A549 (cell line): Measurements from ENCODE around the gene E2F2. TPM values are rescaled to one million over a fixed set of nuclear protein-coding genes. Genes with fewer than 3 reads are reported as not detected.
A peak's percentile ranks its signal among the peaks of the same experiment; 100 is the strongest.

ENCODE experiments used
- ATOH8 ChIP-seq: fragments of 250-450 bp; sonication (Bioruptor Pico); IDR thresholded peaks from 2 replicates; pipeline ENCODE4 v1.5.0; 2020; ENCODE audit warnings: low read depth, mild to moderate bottlenecking, moderate library complexity
- CBX2 ChIP-seq: fragments of 200-600 bp; sonication (generic); IDR thresholded peaks from 2 replicates; pipeline ENCODE4 v1.6.1; 2016; ENCODE audit warnings: low read depth, mild to moderate bottlenecking, borderline replicate concordance
- CEBPB ChIP-seq, 2 experiments: fragments of >200 bp in 1 of 2; sonication (Bioruptor Twin) in 1 of 2; formaldehyde crosslinking in 1 of 2; IDR thresholded peaks; 2 replicates each; pipeline ENCODE4 v1.6.1; 2012 to 2016
- E2F6 ChIP-seq: IDR thresholded peaks from 2 replicates; pipeline ENCODE4 v1.6.1; 2012; ENCODE audit warnings: low read depth, borderline replicate concordance
- ELK1 ChIP-seq: fragments of 150-350 bp; IDR thresholded peaks from 2 replicates; pipeline ENCODE4 v1.6.1; 2014; ENCODE audit warnings: low read depth, mild to moderate bottlenecking, low read length
- EP300 ChIP-seq, 2 experiments: fragments of >200 bp; sonication (Bioruptor Twin); formaldehyde crosslinking; IDR thresholded peaks; 2 replicates in 1 of 2; 3 replicates in 1 of 2; pipeline ENCODE4 v1.6.1; 2016 to 2017
- GATA3 ChIP-seq: IDR thresholded peaks from 2 replicates; pipeline ENCODE4 v1.6.1; 2012; ENCODE audit warnings: borderline replicate concordance
- HDAC2 ChIP-seq: fragments of 200-600 bp; sonication (generic); IDR thresholded peaks from 2 replicates; pipeline ENCODE4 v1.6.1; 2016
- HMGXB4 ChIP-seq: fragments of 250-450 bp; sonication (Bioruptor Pico); IDR thresholded peaks from 2 replicates; pipeline ENCODE4 v1.5.0; 2021; ENCODE audit warnings: mild to moderate bottlenecking, moderate library complexity, borderline replicate concordance
- HOXA7 ChIP-seq: fragments of 250-450 bp; sonication (Bioruptor Pico); IDR thresholded peaks from 2 replicates; pipeline ENCODE4 v1.5.0; 2020; ENCODE audit warnings: mild to moderate bottlenecking, moderate library complexity
- HOXB13 ChIP-seq: fragments of 250-450 bp; sonication (Bioruptor Pico); IDR thresholded peaks from 2 replicates; pipeline ENCODE4 v1.5.0; 2020; ENCODE audit warnings: low read depth, mild to moderate bottlenecking, moderate library complexity
- MAFK ChIP-seq: fragments of 450-650 bp; IDR thresholded peaks from 2 replicates; pipeline ENCODE4 v1.6.1; 2014; ENCODE audit not compliant: partially characterized antibody
- MAX ChIP-seq: IDR thresholded peaks from 2 replicates; pipeline ENCODE4 v1.6.1; 2012
- MYC ChIP-seq: IDR thresholded peaks from 2 replicates; pipeline ENCODE4 v1.6.1; 2012; ENCODE audit warnings: mild to moderate bottlenecking, inconsistent platforms, low read length, improper control_type of control experiment, borderline replicate concordance
- NFE2L2 ChIP-seq: fragments of 150-350 bp; conservative IDR thresholded peaks from 2 replicates; pipeline ENCODE4 v1.6.1; 2014; ENCODE audit warnings: low read length
- NPAS2 ChIP-seq: fragments of 250-450 bp; sonication (Bioruptor Pico); IDR thresholded peaks from 2 replicates; pipeline ENCODE4 v1.8.0; 2022; ENCODE audit warnings: mild to moderate bottlenecking, moderate library complexity, borderline replicate concordance
- PHF8 ChIP-seq: fragments of 200-600 bp; sonication (generic); IDR thresholded peaks from 2 replicates; pipeline ENCODE4 v1.6.1; 2016; ENCODE audit warnings: low read depth, mild to moderate bottlenecking, antibody characterized with exemption, moderate library complexity, borderline replicate concordance
- POLR2AphosphoS2 ChIP-seq: conservative IDR thresholded peaks from 2 replicates; pipeline ENCODE4 v1.6.1; 2012; ENCODE audit warnings: low read length, improper control_type of control experiment, inconsistent platforms
- RAD21 ChIP-seq, 2 experiments: fragments of >200 bp in 1 of 2; sonication (Bioruptor Twin) in 1 of 2; formaldehyde crosslinking in 1 of 2; IDR thresholded peaks in 1 of 2; conservative IDR thresholded peaks in 1 of 2; 2 replicates in 1 of 2; 3 replicates in 1 of 2; pipeline ENCODE4 v1.6.1; 2012 to 2018; ENCODE audit warnings: inconsistent platforms in 1 of 2
- RNF2 ChIP-seq: fragments of 200-600 bp; sonication (generic); IDR thresholded peaks from 2 replicates; pipeline ENCODE4 v1.6.1; 2016; ENCODE audit warnings: low read depth, mild to moderate bottlenecking, antibody characterized with exemption, moderate library complexity, borderline replicate concordance
- SREBF2 ChIP-seq: fragments of 450-650 bp; IDR thresholded peaks from 2 replicates; pipeline ENCODE4 v1.6.1; 2014; ENCODE audit warnings: mild to moderate bottlenecking, moderate library complexity
- TFCP2L1 ChIP-seq: fragments of 250-450 bp; sonication (Bioruptor Pico); IDR thresholded peaks from 2 replicates; pipeline ENCODE4 v1.5.0; 2021; ENCODE audit warnings: mild to moderate bottlenecking
- TP53 ChIP-seq: fragments of 250-450 bp; sonication (Bioruptor Pico); IDR thresholded peaks from 2 replicates; pipeline ENCODE4 v1.5.0; 2021; ENCODE audit warnings: mild to moderate bottlenecking, moderate library complexity
- ZC3H11A ChIP-seq: fragments of 450-650 bp; IDR thresholded peaks from 2 replicates; pipeline ENCODE4 v1.6.1; 2014; ENCODE audit warnings: antibody characterized with exemption, mild to moderate bottlenecking
- polyA plus RNA-seq, 4 experiments: library from polyadenylated mRNA; depleted of rRNA in 3 of 4; stranded (reverse); fragments of >200 nt; fragmentation: RNase III in 1 of 4; extraction: RNeasy Plus Mini Kit Qiagen cat#74134 plus additional on column Dnase treatment in 1 of 4; gene quantifications; 2 replicates in 3 of 4; 3 replicates in 1 of 4; pipeline ENCODE4 v1.2.3, GENCODE V29; 2011 to 2017

Gene E2F2
- polyA plus RNA-seq, 2 of the 4 experiments (the other 2 are of a cell fraction), result 0.90 to 3.4 TPM

GRCh38 chr1:23554481-23555269 lies 23.6 kb upstream of the E2F2 start (continued):
- TF ChIP-seq HMGXB4 (CRISPR knock-in tag) (no peak), HOXA7 (CRISPR knock-in tag) (no peak), MAX (peak; percentile 30), TP53 (CRISPR knock-in tag) (0 out of 2 replicates have a peak, but pooled peaks have one; percentile 37), CBX2 (no peak), MAFK (no peak), ELK1 (no peak), NFE2L2 (no peak), ATOH8 (CRISPR knock-in tag) (peak; percentile 67; the same call in 1 of the 2 replicates), E2F6 (0 out of 2 replicates have a peak, but pooled peaks have one; percentile 28), NPAS2 (CRISPR knock-in tag) (no peak), POLR2AphosphoS2 (no peak), PHF8 (no peak), TFCP2L1 (CRISPR knock-in tag) (no peak), MYC (0 out of 2 replicates have a peak, but pooled peaks have one; percentile 39), SREBF2 (no peak), HOXB13 (no peak; the same call in 1 of the 2 replicates), CEBPB (IDR thresholded peaks at IDR 0.05) (no peak), EP300 (IDR thresholded peaks at IDR 0.05) (peak in 1 of 2 experiments; percentile 67; a peak in 3 of 5 replicates), GATA3 (peak; percentile 53; the same call in 1 of the 2 replicates), RNF2 (no peak), HDAC2 (no peak), ZC3H11A (no peak), RAD21 (conservative IDR thresholded peaks at IDR 0.05 in 1 of 2, IDR thresholded peaks at IDR 0.05 in 1 of 2) (peak in 1 of 2 experiments; percentile 23; a peak in 2 of 5 replicates)
